Heart right ventricle (tissue), 16 donors: ENCODE results near the gene POTED. TPM values are rescaled to one million over a fixed set of nuclear protein-coding genes. Genes with fewer than 3 reads are reported as not detected.
"Not testable (repeated sequence)": the region's sequence is repeated elsewhere in the genome, so short reads cannot be mapped to it uniquely, and the experiment has no call there.

Source experiments
- ATAC-seq, 8 donors: fragments of 200-7000 bp; cut with Tn5 transposase; one replicate each; pipeline ENCODE4 v1.9.1; 2020; ENCODE audit warnings: mild to moderate bottlenecking in 8 of 8, moderate library complexity in 8 of 8, moderate number of reproducible peaks in 1 of 8
- DNase-seq, 2 donors: peaks; one replicate each; pipeline ENCODE4 v3.0.0-alpha.2; 2020
- H3K27ac ChIP-seq, 10 donors: fragments of 200-600 bp; sonication (generic) in 2 of 10; one replicate each; pipeline versions ENCODE4 v1.5.0 to v1.8.0; 2020 to 2022; ENCODE audit warnings: mild to moderate bottlenecking in 3 of 10
- H3K27me3 ChIP-seq, 7 donors: fragments of 200-600 bp; one replicate each; pipeline ENCODE4 v1.8.0; 2021 to 2022; ENCODE audit warnings: mild to moderate bottlenecking in 2 of 7
- H3K36me3 ChIP-seq, 9 donors: fragments of 200-600 bp; sonication (generic) in 1 of 9; one replicate each; pipeline versions ENCODE4 v1.5.0 to v1.8.0; 2020 to 2022; ENCODE audit warnings: mild to moderate bottlenecking in 2 of 9
- H3K4me1 ChIP-seq, 9 donors: fragments of 200-600 bp; sonication (generic) in 1 of 9; one replicate each; pipeline versions ENCODE4 v1.5.0 to v1.8.0; 2020 to 2022; ENCODE audit warnings: mild to moderate bottlenecking in 4 of 9
- H3K4me3 ChIP-seq, 10 donors: fragments of 200-600 bp; sonication (generic) in 2 of 10; one replicate each; pipeline versions ENCODE4 v1.5.0 to v1.8.0; 2020 to 2022; ENCODE audit warnings: mild to moderate bottlenecking in 7 of 10, moderate library complexity in 2 of 10
- H3K9me3 ChIP-seq, 11 donors: fragments of 200-600 bp in 10 of 11; sonication (generic) in 2 of 11; one replicate each; pipeline versions ENCODE4 v1.5.0 to v1.8.0; 2013 to 2022; ENCODE audit warnings: mild to moderate bottlenecking in 2 of 11, control low read depth in 1 of 11, moderate library complexity in 1 of 11
- WGBS, 2 donors: extraction: QIAGEN DNeasy Blood & Tissue Kit; methylation state at CpG; one replicate each; pipeline ENCODE4 v1.1.7; 2013; ENCODE audit warnings: inconsistent platforms in 1 of 2; 5-methylcytosine and 5-hydroxymethylcytosine counted together
- intact Hi-C, 10 donors: fragments of 100-400 bp; cut with DNase I; formaldehyde crosslinking; loops; one replicate each; pipeline versions ENCODE4 v1.11.1 to v1.14.2; 2022
- long read RNA-seq, 3 donors: library from polyadenylated mRNA; unstranded; transcript quantifications; one replicate each; pipeline ENCODE4 v2.0.0, GENCODE V29; 2020 to 2021
- microRNA-seq, 2 donors: library from miRNA; unstranded; fragments of <30 nt; microRNA quantifications; one replicate each; pipeline ENCODE4 v1.2.0, GENCODE V29; 2021
- polyA plus RNA-seq, 2 donors: library from polyadenylated mRNA; stranded (reverse); fragments of 200-250 nt; gene quantifications; one replicate each; pipeline ENCODE4 v1.2.3, GENCODE V29; 2013
- total RNA-seq, 10 donors: library from RNA; stranded (reverse); fragmentation: NEBNext Ultra II Directional in 3 of 10; extraction: Animal tissue kit (Norgen Biotek cat#: 25700) in 3 of 10; gene quantifications; one replicate each; pipeline versions ENCODE4 v1.2.1 to v1.2.4, GENCODE V29; 2021 to 2023
- donor health status: Arrhythmogenic right ventricular cardiomyopathy.
- donor health status: ischemic (EF 13 %, LVEDD 7.1; RV severe dilation, severe dysfunction).
- donor health status: healthy with polysubstance abuse.
- donor health status: DM: no; HTN: yes; CAD: no.
- donor health status: DM: no; HTN: no; CAD: no.
- donor health status: ischemic (EF 25% LVEDD 6.9; RV normal size, moderate dysfunction).
- donor health status: ischemic (EF 25% LVEDD 5.7; RV mildly dilated, moderate dysfunction).
- donor health status: healthy.
- donor health status: DM: yes; HTN: yes; CAD: no.
- donor health status: Ischemic cardiomyopathy.
- donor health status: ischemic (EF 35%, LVEDD 5.7; RV mildly dilated, moderate dysfunction).
- donor health status: nonischemic (EF 11% LVEDD 7.7; RV severe dilation, severe dysfunction).
- donor health status: DM: yes; HTN: yes; CAD: no.
- donor health status: PGD.
- donor health status: ischemic (EF 29% LVEDD 5.4; RV normal size, mild dysfunction).
- donor health status: nonischemic (EF 23%, LVEDD 6.1; RV moderate dilation, normal function).

The POTED gene
- total RNA-seq (not detected), polyA plus RNA-seq (not detected)
- long read RNA-seq, donor 1 = 0 reads
- long read RNA-seq, donor 2 = 0 reads
- long read RNA-seq, donor 3 = 0 reads

DNA sequence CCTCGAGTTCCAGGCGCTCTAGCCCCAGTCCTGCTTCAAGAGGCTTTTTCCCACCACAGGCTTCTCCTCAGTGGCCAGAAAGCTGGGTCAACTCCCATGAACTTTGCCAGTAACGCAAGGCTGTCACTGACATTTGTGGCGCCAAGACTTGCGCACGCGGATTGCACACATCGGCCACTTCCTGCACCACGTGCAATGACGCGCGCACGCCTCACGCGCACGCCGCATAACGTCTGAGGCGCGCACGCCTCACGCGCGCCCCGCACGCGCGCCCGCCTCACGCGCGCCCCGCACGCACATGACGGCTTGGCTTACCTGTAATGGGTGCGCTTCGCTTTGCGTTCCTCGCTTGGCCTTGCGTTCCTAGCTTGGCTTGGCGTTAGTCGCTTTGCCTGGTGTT lies at the start of gene POTED:
Gene POTED (plus strand): TSS at position 301 of the 400 bp plus-strand sequence. CDS start 452 bp downstream, outside the sequence.
- H3K4me3 ChIP-seq, ATAC-seq, intact Hi-C loops, H3K4me1 ChIP-seq, H3K27ac ChIP-seq, H3K36me3 ChIP-seq, H3K9me3 ChIP-seq, H3K27me3 ChIP-seq, DNase-seq: not testable (repeated sequence)
- WGBS, 2 donors = 75 to 80% methylated on average over 17 to 33 of the region's 42 CpGs

GRCh38 chr21:13650101-13650500 lies 40.5 kb downstream of the POTED start:
- H3K27me3 ChIP-seq, H3K4me3 ChIP-seq, H3K4me1 ChIP-seq, H3K9me3 ChIP-seq, intact Hi-C loops, H3K36me3 ChIP-seq, DNase-seq, ATAC-seq, H3K27ac ChIP-seq: not testable (repeated sequence)
- 93% methylated on average over 3 of the region's 5 CpGs; no CpG with 5 or more reads in 1 of the 2 donors for WGBS, 2 donors

DNA sequence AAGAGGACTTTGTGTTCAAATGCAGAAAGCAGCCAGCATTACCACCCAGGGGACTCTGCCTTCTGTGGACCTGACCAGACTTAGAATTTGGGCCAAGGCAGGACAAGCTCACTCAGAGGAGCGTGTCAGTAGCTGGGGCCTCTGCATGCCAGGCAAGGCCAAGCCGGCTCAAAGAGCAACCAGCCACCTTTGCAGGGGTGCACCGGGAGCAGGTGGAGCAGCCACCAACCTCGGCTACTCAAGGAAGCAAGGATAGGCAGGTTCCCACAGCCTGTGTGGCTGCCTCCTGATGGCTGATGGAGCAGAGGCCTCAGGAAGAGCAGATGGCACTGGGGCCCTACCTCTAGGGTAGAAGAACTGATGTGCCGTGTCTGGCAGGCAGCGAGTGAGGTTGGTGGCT lies 42.2 kb downstream of the POTED start:
- intact Hi-C loops, H3K27me3 ChIP-seq, H3K4me3 ChIP-seq, H3K4me1 ChIP-seq, H3K36me3 ChIP-seq, H3K27ac ChIP-seq, DNase-seq, H3K9me3 ChIP-seq, ATAC-seq: not testable (repeated sequence)
- WGBS, 2 donors = 67 to 82% methylated on average over 4 to 6 of the region's 6 CpGs

Small RNAs within 50 kb of the gene (microRNA-seq; reads per million reads assigned to microRNA genes)
- gene MIR3118-1 = 0 reads per million in 2 donors
